Activated CD4-positive, alpha-beta T cell treated with anti-CD3 and anti-CD28 coated beads, Interleukin-2, amount 50 U/mL, for 48 hours (primary cell): ENCODE data around the gene LAMC1.

Source experiments
- DNase-seq, 2 experiments: peaks; one replicate each; pipeline ENCODE4 v3.0.0-alpha.2; 2020

Gene LAMC1

DNA sequence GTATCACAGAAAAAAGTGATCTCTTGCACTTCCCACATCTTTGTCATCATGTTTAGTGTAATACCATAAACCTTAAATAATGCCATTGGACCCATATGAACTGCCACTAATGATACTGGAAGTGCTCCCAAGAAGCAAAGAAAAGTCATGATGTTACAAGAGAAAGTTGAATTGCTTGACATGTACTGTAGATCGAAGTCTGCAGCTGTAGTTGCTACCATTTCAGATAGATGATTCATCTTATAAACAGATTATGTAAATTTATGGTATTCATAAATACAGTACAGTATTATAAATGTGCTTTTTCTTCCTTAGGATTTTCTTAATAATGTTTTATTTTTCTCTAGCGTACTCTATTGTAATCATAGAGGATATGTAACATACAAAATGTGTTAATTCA lies 132.7 kb downstream of the LAMC1 start:
- no peak for DNase-seq

DNA sequence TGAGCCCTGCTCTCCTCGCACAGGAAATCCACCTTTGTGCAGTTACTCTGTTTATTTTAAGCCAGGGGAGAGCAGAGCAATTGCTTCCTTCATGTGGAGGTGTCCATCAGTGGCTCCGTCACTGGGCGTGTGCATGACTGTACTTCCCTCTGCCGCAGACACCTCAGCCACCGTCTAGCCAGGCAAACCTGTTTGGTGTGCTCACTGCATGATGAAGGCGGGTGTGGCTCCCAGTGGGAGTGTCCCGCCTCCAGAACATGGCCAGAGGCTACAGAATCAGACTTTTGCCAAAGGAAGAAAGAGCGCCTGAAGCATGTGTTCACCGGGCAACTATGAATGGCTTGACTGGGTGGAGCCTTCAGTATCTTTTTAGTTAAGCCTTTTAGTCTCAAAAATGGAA lies 136.7 kb downstream of the LAMC1 start:
- no peak for DNase-seq

DNA sequence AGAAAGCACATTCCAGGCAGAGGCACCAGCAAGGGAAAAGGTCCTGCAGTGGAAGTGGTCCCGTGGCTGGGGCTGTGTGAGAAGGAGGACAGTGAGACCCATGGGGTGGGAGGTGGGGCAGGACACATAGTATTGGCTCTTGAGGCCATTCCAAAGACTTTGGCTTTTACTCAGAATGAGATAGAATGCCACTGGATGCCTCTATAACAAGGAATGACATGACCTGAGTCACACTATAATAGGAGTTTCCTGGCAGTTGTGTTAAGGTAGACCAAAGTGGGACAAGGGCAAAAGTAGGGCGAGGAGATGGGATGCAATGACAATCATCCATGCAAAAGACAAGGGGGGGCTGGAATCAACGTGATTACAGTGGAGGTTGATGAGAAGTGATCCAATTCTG lies 138.2 kb downstream of the LAMC1 start:
- no peak for DNase-seq

DNA sequence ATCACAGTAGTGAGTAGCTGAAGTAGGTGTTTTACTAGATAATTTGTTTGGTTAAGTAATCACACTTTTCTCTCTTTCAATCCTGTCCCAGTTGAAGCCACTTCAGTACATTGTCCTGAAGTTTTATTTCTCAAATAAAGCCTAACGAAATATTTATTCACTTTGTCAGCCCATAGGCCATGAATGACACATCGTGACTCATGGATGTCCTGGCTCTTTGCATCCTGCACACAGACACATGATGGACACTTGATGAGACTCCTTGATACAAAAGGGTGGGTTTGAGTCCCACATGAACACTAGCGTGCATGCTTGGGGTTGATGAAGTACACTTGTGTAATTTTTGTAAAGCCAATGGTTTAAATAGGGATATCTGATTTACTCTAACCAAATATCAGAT lies 140.1 kb downstream of the LAMC1 start:
- no peak for DNase-seq

DNA sequence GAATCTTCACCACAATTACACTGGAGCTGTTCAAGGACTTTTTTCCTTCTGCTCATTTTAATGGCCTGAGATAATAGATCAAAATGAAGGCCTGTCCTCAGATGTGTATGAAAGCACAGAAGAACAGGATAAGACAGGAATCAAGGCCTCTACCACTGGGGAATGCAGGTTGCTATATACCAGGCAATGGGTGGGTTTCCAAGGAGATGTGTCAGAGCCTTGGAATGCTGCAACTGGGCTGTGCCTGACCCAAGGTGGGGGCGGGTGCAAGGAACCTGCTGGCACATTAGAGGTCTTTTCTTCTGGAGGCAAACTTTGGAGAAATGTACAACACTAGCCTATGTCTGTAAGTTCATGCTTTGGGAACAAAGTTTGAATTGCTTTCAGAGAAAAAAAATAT lies 141.1 kb downstream of the LAMC1 start:
- no peak for DNase-seq

DNA sequence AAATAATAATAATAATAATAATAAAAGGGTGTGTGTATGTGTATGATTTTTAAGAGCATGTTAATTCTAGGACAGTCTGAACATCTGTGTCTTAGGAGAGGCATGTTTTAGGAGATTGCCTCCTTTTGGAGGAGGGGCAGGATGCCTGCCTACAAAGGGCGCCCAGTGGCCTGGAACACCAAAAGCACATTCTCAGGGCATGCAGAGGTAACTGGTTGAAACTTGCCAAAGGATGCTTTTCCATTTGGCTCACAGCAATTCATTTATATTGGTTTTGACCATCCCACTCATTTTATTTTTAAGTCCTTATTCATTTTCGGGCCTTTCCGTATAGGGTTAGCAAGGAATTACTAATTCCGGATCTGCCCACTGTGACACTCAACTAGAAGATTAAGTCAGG lies 141.7 kb downstream of the LAMC1 start:
- no peak for DNase-seq

DNA sequence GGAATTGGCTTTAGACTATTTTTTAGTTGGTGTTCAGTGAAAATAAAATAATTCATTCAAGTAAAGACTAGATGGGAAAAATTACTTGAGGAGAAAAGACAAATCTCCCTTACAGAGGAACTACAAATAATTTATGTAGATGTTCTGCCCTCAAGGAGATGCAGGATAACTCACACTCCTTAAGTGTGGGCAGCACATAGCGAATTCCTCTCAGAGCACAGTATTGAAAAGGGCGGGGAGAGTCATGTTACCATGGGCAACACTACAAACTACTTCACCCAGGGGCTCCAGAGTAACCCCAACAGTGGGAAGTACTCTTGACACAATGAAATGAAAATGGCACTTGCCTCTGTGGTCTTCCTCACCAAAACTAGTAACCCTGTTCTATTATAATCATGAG lies 142.2 kb downstream of the LAMC1 start:
- DNase-seq, result no peak

DNA sequence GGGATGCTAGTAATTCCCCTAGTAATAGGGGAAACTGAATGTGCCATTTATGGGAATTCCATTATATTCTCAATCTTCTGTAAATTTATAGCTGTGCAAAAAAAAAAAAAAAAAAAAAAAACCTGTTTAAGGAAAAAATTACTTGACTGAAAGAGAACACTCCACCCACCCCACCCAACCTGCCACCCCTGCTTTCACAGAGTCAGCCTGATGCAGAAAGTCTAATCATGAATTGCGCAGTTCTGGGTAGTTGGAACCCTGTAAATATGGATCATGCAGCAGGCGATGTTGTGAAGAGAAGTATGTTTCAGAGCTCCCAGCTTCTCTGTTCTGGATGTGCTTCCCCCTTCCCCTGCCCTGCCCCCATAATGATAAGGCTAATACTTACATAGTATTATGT lies 143.2 kb downstream of the LAMC1 start:
- no peak for DNase-seq

DNA sequence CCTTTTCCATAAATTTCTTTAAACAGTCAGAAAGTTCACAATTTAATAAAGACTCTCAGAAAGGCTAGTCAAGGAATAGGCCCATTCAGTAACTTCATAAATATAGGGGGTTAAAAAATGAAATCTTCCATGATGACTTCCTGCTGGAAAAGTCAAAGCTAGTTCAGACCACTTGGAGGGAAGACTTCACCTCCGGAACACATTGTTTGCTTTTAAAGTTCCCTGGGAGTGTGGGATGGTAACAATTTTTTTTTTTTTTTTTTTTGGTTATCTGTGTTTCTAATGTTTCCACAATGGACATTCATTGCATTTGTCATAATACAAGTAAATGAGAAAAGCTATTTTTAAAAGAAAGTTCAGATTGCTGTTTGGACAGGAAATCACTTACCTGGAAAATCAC lies 144.5 kb downstream of the LAMC1 start:
- no peak for DNase-seq

DNA sequence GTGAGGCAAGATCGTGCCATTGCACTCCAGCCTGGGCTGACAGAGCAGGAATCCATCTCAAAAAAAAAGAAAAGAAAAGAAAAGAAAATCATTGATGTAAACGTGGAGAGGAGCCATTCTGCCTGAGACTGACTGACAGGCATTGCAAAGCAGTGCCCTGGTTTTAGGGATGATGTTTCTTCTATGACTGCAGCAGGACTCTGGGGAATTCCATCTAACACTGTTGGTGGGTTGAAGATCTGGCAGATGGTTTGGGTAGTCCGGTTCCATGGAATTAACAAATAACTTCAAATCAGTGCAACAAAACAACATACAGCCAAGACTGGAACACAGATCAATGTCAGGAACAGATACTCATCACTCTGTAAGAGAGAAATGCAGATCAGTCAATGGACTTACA lies 145.1 kb downstream of the LAMC1 start:
- no peak for DNase-seq

DNA sequence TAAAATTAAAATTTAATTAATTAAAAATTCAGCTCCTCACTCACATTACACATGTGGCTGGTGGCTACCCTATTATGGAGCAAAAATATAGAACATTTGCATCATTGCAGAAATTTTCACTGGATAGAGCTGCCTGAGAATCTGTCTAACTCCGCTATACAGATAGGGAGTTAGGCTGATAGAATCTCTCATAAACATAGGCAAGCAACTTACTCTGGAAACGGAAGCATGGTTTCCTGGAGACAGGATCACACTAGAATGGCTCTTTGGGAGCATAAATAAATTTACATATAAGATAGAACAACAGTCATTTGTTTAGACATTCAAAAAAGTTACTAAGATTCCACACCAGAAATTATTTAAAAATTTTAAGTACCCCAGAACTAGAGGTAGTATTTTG lies 150.6 kb downstream of the LAMC1 start:
- DNase-seq, result no peak

DNA sequence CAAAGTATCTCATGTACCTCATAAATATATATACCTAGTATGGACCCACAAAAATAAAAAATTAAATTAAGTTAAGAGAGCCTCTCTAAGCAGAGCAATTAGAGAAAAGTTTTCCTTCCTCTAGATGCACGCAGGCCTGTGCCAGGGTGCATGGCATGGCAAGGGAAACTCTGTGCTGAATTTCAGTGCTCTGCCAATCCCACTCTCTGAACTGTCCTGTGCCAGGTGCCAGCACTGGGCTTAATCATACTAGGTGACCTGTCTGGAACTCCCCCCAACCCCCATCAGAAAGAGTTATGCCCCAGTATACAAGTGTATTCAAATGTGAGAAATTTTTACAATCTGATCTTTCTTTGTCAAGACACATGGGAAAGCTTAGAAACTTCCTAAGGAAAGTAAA lies 152.4 kb downstream of the LAMC1 start:
- no peak for DNase-seq

DNA sequence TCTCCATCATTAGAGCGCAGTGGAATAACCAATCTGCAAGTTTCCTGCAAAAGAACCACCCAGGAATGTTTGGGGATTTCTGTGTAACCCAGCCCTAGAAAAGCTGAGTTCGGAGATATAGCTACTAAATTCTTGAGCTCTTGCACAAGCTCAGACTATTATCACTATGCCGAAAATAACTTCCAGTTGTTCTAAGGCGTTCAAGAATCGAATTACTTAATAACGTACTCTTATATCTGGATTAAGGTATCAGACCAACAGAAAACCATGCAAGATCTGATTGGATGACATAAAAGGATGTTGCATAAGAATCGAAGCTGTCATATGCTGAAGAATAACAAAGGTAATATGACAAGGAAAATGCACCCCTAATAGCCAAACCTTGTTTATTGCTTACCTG lies 155.3 kb downstream of the LAMC1 start:
- DNase-seq, result no peak

DNA sequence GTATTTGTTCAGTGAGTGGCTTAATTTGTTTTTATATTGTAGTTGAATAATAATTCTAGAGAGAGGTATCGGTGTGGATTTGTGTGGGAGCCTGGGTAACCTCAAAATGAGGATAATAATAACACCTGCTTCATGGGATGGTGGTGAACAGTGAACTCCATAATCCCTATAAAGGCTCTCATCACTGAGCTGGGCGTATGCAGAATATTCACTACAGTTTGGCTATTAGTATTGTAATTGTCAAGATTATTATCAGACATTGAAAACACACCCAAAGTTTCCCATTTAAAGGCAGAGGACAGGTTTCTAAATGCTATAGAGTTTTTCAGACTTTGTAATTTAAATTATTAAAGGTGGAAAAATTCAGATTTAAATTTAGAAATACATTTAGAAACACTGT lies 155.8 kb downstream of the LAMC1 start:
- DNase-seq, result no peak

DNA sequence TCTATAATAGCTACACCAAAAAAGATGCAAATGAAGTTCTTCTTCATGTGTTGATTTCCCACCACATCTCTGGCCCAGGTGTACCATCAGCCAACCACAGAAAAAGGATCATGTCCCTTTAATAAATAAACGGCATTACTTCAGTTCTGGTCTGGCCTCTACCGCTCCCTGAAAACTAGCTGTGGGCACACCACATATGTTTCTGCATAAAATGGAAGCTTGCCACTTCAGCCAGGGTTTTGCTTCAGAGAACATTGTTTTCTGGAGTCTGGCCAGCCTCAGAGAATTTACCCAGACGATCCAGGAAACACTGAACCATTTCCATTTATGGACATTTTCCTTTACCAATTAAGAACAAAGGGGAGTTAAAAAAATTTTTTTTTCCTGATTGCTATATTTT lies 157.0 kb downstream of the LAMC1 start:
- DNase-seq, result no peak

DNA sequence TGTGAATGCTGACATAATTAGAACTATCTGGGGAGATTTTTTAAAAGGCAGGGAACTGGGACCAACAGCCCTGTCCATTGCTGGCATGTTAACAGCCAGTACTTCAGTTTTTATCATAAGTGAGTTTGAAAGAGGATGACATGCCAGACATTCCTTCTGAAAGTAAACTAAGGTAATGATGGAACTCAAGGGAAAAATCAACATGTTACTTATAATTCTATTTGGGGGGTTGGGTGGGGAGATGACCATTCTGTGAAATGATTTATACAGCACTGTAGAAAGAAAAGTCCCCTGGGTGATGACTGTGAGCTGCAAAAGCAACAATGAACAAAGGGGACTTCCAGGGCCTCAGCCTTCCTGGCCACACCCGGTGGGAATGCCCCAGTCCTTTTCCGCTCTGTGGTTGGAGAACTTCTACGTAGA lies 157.4 kb downstream of the LAMC1 start:
- DNase-seq, result peak in 1 of 2 experiments; percentile 8

DNA sequence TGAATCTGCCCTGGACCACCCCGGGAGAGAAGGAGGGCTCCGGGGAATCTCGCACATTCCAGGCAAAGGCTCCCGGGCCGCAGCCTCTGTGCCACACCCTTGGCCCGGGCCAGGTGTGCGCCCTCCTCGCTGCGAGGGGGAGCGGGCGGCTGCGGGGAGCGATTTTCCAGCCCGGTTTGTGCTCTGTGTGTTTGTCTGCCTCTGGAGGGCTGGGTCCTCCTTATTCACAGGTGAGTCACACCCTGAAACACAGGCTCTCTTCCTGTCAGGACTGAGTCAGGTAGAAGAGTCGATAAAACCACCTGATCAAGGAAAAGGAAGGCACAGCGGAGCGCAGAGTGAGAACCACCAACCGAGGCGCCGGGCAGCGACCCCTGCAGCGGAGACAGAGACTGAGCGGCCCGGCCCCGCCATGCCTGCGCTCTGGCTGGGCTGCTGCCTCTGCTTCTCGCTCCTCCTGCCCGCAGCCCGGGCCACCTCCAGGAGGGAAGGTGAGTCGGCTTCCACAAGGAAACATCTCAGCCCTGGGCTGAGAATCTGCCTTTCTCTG lies 162.8 kb downstream of the LAMC1 start, which contains the start of gene LAMC2:
Gene LAMC2 (plus strand): TSS at position 324 of the 550 bp plus-strand sequence. CDS start 89 bp downstream, at position 413.
- peak in 1 of 2 experiments; percentile 11 for DNase-seq

DNA sequence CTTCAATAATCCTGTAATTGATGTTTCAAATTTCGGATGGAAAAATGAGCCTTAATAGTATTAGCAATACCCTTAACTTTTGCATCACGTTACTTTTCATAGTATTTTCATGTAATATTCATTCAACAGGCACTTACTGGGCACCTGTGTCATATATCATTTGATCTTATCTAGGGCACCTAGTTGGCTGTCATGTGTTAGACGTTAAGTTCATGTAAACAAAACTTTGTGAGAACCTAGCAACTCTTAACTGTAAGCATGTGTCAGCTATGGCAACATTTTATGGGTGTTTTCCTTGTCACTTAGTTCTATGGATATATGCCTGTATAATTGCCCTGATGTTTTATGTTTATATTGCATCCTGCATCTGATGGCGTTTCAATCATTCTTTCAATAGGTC lies 163.6 kb downstream of the LAMC1 start:
- DNase-seq, result no peak

DNA sequence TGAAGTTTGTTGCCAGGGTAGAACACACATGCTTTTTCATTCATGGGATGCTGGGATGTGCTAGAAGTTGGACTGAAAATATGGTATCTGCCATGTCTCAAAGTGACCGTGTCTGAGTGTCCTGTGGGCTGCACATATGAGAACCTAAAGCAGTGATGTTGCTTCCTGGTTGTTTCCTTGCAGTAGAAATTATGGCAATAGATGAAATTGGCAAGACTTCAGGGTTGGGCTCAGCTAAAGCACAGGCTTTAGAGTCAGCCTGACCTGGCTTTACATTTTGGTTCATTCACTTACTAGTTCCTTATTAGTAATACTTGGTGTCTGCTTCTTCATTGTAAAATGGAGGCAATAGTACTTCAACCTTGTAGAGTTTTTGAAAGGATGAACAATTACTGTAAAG lies 165.0 kb downstream of the LAMC1 start:
- no peak for DNase-seq

DNA sequence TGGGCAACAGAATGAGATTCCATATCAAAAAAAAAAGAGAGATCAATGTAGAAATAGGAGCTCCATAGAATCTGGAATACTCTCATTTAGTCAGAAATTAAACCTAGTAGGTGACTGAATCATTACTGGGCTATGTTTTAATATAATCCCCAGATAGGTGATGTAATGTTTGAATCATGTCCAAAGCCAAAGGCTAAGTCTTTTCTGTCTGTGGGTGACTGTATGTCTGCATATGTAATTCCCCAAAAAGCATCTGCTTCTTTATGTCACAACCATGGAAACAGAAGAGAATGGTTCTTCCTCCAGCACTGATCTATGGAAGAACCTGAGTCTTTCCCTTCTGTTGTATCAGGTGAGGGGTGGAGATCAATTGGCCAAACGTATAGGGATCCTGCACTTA lies 168.6 kb downstream of the LAMC1 start:
- no peak for DNase-seq

DNA sequence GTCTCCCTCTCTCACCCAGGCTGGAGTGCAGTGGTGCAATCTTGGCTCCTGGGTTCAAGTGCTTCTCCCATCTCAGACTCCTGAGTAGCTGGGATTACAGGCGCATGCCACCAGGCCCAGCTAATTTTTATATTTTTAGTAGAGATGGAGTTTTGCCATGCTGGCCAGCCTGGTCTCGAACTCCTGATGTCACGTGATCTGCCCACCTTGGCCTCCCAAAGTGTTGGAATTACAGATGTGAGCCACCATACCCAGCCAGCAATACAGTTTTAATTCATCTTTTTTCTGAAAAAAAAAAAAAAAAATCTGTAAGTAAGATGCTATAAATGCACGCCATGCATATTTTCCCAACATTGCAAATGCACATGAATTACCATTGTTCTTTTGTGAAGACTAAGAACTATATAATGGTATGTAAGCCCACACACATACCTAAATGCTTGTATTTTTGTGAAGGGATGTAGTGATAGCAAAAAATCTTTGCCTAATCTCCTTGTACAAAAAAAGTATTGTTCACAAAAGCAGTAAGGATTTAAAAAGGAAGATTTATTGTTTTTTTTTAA lies 170.8 kb downstream of the LAMC1 start:
- no peak for DNase-seq

DNA sequence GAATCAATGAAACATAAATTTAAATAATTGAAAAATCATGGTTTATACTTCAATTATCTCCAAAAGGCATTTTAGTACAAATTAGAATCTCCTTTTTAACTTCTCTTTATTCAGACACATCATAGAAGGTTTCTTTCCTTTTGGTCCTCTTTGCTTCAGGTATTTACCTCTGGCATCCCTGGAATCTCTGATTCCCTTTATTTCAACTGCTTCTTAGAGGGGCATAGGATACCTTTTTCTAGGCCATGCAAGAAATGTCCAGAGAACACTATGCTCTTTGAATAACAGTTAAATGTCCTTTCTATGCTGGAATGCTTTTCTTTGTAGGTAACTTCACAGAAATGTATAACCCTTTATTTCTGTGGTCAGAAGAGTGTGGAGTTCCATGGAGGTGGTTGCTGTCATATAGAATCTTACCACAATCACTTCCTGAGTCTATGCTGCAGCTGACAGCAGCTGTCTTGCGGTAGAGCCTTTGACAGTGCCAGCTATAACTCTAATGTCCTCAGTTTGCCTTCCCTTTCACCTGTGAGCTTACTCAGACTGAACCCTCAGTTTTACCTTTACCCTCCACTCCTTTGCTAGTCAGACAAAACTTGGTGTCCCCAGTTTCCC lies 171.4 kb downstream of the LAMC1 start:
- DNase-seq, result no peak

DNA sequence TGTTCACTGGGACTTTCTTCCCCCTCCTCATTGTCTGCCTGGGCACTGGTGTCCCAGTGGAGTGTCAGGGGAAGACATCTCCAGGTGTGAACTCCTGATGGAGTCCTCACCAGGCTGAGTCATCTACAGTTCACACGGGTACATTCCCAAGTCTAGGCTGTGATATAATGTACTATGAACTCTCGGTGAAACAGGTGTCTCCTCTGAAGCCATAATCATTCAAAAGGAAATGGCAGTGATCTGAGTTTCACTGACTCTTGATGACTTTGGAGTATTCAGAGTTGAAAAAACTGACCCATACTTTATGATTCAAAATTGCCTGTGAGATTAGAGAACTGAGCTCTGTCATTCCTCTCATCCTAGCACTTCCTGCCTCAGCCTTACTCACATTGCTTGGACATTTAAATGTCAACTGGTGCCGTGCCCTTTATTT lies 171.9 kb downstream of the LAMC1 start:
- DNase-seq, result no peak
